CD14-positive monocyte (primary cell): ENCODE results near the gene PDZK1IP1. TPM values are rescaled to one million over a fixed set of nuclear protein-coding genes. Genes with fewer than 3 reads are reported as not detected.

ENCODE experiments used
- DNase-seq, 3 donors: peaks; one replicate each; pipeline ENCODE4 v3.0.0-alpha.2; 2011 to 2022
- H2AFZ ChIP-seq: 2 replicates; pipeline ENCODE4 v1.6.0; 2012; ENCODE audit warnings: mild to moderate bottlenecking, low read depth, low read length, inconsistent platforms; ENCODE audit not compliant: insufficient read depth, poor library complexity, severe bottlenecking
- H3K27ac ChIP-seq, 2 donors: 1 replicate in 1 of 2; 2 replicates in 1 of 2; pipeline ENCODE4 v1.5.1; 2012 to 2013; ENCODE audit warnings: low read length in 2 of 2, control low read depth in 1 of 2, inconsistent platforms in 1 of 2, low read depth in 1 of 2, mild to moderate bottlenecking in 1 of 2
- H3K27me3 ChIP-seq, 2 donors: one replicate each; pipeline versions ENCODE4 v1.6.0 to v1.6.1; 2011 to 2013; ENCODE audit warnings: low read length in 2 of 2; ENCODE audit not compliant: control insufficient read depth in 2 of 2, insufficient read depth in 2 of 2
- H3K36me3 ChIP-seq, 2 donors: replicated peaks in 1 of 2; 1 replicate in 1 of 2; 2 replicates in 1 of 2; pipeline versions ENCODE4 v1.5.1 to v1.6.1; 2012 to 2013; ENCODE audit warnings: low read length in 2 of 2, control low read depth in 1 of 2, inconsistent platforms in 1 of 2, mild to moderate bottlenecking in 1 of 2; ENCODE audit not compliant: insufficient read depth in 2 of 2, control insufficient read depth in 1 of 2
- H3K4me1 ChIP-seq, 2 donors: 1 replicate in 1 of 2; 2 replicates in 1 of 2; pipeline versions ENCODE4 v1.5.1 to v1.6.1; 2012 to 2013; ENCODE audit warnings: low read length in 2 of 2, control low read depth in 1 of 2, inconsistent platforms in 1 of 2, mild to moderate bottlenecking in 1 of 2, moderate library complexity in 1 of 2; ENCODE audit not compliant: insufficient read depth in 2 of 2, control insufficient read depth in 1 of 2
- H3K4me2 ChIP-seq: replicated peaks from 2 replicates; pipeline ENCODE3; 2012; ENCODE audit warnings: low read length, moderate library complexity, mild to moderate bottlenecking; ENCODE audit not compliant: poor library complexity, severe bottlenecking; ENCODE audit errors: extremely low read depth
- H3K4me3 ChIP-seq, 3 experiments: fragments of 200-600 bp in 1 of 3; sonication (generic) in 1 of 3; replicated peaks in 1 of 3; 1 replicate in 2 of 3; 2 replicates in 1 of 3; pipeline ENCODE4 v1.5.1; 2011 to 2013; ENCODE audit warnings: low read length in 3 of 3, mild to moderate bottlenecking in 3 of 3, control low read depth in 2 of 3, low read depth in 2 of 3, inconsistent platforms in 1 of 3, moderate library complexity in 1 of 3
- H3K79me2 ChIP-seq: 2 replicates; pipeline ENCODE4 v1.6.0; 2012; ENCODE audit warnings: mild to moderate bottlenecking, control low read depth, inconsistent platforms, low read length, moderate library complexity; ENCODE audit not compliant: insufficient read depth
- H3K9ac ChIP-seq: 2 replicates; pipeline ENCODE4 v1.6.0; 2017; ENCODE audit warnings: low read length, mild to moderate bottlenecking; ENCODE audit not compliant: insufficient read depth, poor library complexity, severe bottlenecking
- H3K9me3 ChIP-seq, 2 donors: replicated peaks in 1 of 2; 1 replicate in 1 of 2; 2 replicates in 1 of 2; pipeline versions ENCODE4 v1.5.1 to v1.6.1; 2012 to 2013; ENCODE audit warnings: low read length in 2 of 2, control low read depth in 1 of 2; ENCODE audit not compliant: control insufficient read depth in 1 of 2, insufficient read depth in 1 of 2
- H4K20me1 ChIP-seq: 2 replicates; pipeline ENCODE4 v1.6.0; 2012; ENCODE audit warnings: mild to moderate bottlenecking, low read length, control low read depth, moderate library complexity; ENCODE audit not compliant: insufficient read depth
- H3K27ac Mint-ChIP-seq, 7 donors: one replicate each; pipeline ENCODE4 v1.8.0; 2020; ENCODE audit warnings: mild to moderate bottlenecking in 7 of 7, mixed read lengths in 7 of 7, moderate library complexity in 6 of 7, inconsistent platforms in 2 of 7
- H3K27me3 Mint-ChIP-seq, 3 donors: one replicate each; pipeline ENCODE4 v1.8.0; 2021 to 2022; ENCODE audit warnings: low read depth in 3 of 3, mild to moderate bottlenecking in 3 of 3, mixed read lengths in 3 of 3, moderate library complexity in 3 of 3, inconsistent platforms in 1 of 3
- H3K36me3 Mint-ChIP-seq, 2 donors: one replicate each; pipeline ENCODE4 v1.8.0; 2020; ENCODE audit warnings: mixed read lengths in 2 of 2, inconsistent platforms in 1 of 2, mild to moderate bottlenecking in 1 of 2
- H3K4me1 Mint-ChIP-seq: one replicate; pipeline ENCODE4 v1.8.0; 2020; ENCODE audit warnings: mild to moderate bottlenecking, mixed read lengths
- H3K4me3 Mint-ChIP-seq, 2 donors: one replicate each; pipeline ENCODE4 v1.8.0; 2020; ENCODE audit warnings: mild to moderate bottlenecking in 2 of 2, mixed read lengths in 2 of 2, moderate library complexity in 1 of 2
- H3K9me3 Mint-ChIP-seq, 7 donors: one replicate each; pipeline ENCODE4 v1.8.0; 2020 to 2022; ENCODE audit warnings: mixed read lengths in 7 of 7, mild to moderate bottlenecking in 6 of 7, moderate library complexity in 6 of 7, inconsistent platforms in 2 of 7
- CTCF ChIP-seq: fragments of 200-600 bp; IDR thresholded peaks from one replicate; pipeline ENCODE4 v1.8.0; 2022; ENCODE audit warnings: antibody characterized with exemption, mild to moderate bottlenecking
- WGBS: methylation state at CpG from one replicate; pipeline ENCODE4 v1.1.5; 2013; ENCODE audit warnings: missing lambda C conversion rate; ENCODE audit not compliant: insufficient coverage; 5-methylcytosine and 5-hydroxymethylcytosine counted together
- intact Hi-C, 2 donors: fragments of 100-400 bp; cut with micrococcal nuclease; formaldehyde crosslinking; loops; one replicate each; pipeline versions ENCODE4 v1.15.0 to v1.15.1; 2023
- polyA plus RNA-seq, 3 donors: library from polyadenylated mRNA; depleted of rRNA in 1 of 3; unstranded in 2 of 3; stranded (reverse) in 1 of 3; fragments of 300-500 nt in 2 of 3; fragments of >200 nt in 1 of 3; fragmentation: Illumina TruSeq in 2 of 3; gene quantifications; 1 replicate in 2 of 3; 2 replicates in 1 of 3; pipeline ENCODE4 v1.2.3, GENCODE V29; 2012 to 2021

PDZK1IP1 gene
- polyA plus RNA-seq, 3 donors, result 1.4 TPM; not detected in 2

GRCh38 chr1:47188791-47189785 lies 748 bp downstream of the PDZK1IP1 start:
- Histone ChIP-seq H2AFZ (no peak overlapping the region), H3K79me2 (no peaks in the 10 kb centered on the region), H3K27me3 (no peaks in the 10 kb centered on the region), H3K4me2 (no peak overlapping the region), H4K20me1 (no peaks in the 10 kb centered on the region), H3K4me1 (no peaks in the 10 kb centered on the region), H3K9me3 (no peaks in the 10 kb centered on the region), H3K9ac (no peak overlapping the region), H3K4me3 (no peak overlapping the region), H3K27ac (no peak overlapping the region), H3K36me3 (no peaks in the 10 kb centered on the region)
- 84% methylated on average over 7 of the region's 7 CpGs for WGBS
- Mint-ChIP-seq H3K36me3 (no peaks in the 10 kb centered on the region), H3K4me3 (no peak overlapping the region), H3K4me1 (peaks cover 6% of the 10 kb centered on the region), H3K27ac (peak overlapping the region in 2 of 7 donors; percentile 22 to 37), H3K27me3 (peaks cover 0 to 10% (median 8%) of the 10 kb centered on the region in 3 donors), H3K9me3 (peaks cover 0 to 5% (median 0%) of the 10 kb centered on the region in 7 donors)
- intact Hi-C loops, result no loop called here
- DNase-seq, result peak in 1 of 3 donors; percentile 2
- TF ChIP-seq CTCF, result no peak

DNA sequence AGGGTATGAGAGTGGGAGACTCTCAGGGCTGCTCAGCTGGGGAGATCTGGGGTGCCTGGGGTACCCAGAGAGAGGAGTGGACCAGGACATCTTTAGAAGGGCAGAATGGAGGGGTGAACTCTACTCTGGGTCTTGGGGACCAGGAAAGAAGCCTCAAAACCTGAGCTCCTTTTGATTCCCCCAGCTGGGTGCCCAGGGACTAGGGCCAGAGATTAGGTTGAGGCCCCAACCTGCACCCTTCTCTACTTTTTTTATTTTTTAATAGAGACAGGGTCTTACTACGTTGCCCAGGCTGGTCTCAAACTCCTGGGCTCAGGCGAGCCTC lies 1.9 kb downstream of the PDZK1IP1 start:
- intact Hi-C loops, result no loop called here
- DNase-seq, result no peak
- Histone ChIP-seq H2AFZ (no peak overlapping the region), H3K9me3 (no peaks in the 10 kb centered on the region), H3K27me3 (no peaks in the 10 kb centered on the region), H4K20me1 (no peaks in the 10 kb centered on the region), H3K36me3 (no peaks in the 10 kb centered on the region), H3K4me3 (no peak overlapping the region), H3K79me2 (no peaks in the 10 kb centered on the region), H3K4me2 (no peak overlapping the region), H3K9ac (no peak overlapping the region), H3K27ac (no peak overlapping the region), H3K4me1 (no peaks in the 10 kb centered on the region)
- H3K4me3 Mint-ChIP-seq, result no peak overlapping the region
- no peak overlapping the region for H3K27ac Mint-ChIP-seq
- H3K36me3 Mint-ChIP-seq, result no peaks in the 10 kb centered on the region
- no peak for TF ChIP-seq CTCF
- H3K27me3 Mint-ChIP-seq, result peaks cover 0 to 8% (median 6%) of the 10 kb centered on the region in 3 donors
- 89% methylated on average over 2 of the region's 2 CpGs for WGBS
- peaks cover 4% of the 10 kb centered on the region for H3K4me1 Mint-ChIP-seq
- peaks cover 0 to 5% (median 0%) of the 10 kb centered on the region in 7 donors for H3K9me3 Mint-ChIP-seq
